ENCODE data around the gene AFF1.
"Not testable (repeated sequence)": the region's sequence is repeated elsewhere in the genome, so short reads cannot be mapped to it uniquely, and the experiment has no call there.

The AFF1 gene

DNA sequence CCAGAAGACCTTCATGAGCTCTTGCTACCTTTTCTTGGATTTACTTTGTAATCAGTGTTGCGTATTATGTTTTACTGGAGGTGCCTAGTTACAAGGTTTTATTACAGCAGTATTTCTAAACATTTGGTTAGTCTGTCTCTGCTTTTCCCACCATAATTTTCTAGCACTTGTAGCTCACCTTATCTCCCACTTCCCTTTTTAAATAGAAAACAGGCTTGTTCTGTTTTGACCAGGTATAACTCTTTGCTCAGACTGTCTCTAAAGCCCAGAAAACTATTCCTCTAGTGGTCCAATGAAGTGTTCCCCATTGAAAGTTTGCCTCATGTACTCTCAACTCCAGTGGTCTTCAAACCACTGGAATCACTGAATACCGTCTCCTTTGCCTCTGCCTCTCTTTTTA is 43.9 kb downstream of the AFF1 start:
- no peak for DNase-seq (ENCODE audit: low read depth)

- no peak for DNase-seq (ENCODE audit: low read depth)
Observed at GRCh38 chr4:86980230-86980629, 45.4 kb downstream of the AFF1 start.

GRCh38 chr4:86981789-86982188 is 47.0 kb downstream of the AFF1 start:
- no peak for DNase-seq (ENCODE audit: low read depth)

DNA sequence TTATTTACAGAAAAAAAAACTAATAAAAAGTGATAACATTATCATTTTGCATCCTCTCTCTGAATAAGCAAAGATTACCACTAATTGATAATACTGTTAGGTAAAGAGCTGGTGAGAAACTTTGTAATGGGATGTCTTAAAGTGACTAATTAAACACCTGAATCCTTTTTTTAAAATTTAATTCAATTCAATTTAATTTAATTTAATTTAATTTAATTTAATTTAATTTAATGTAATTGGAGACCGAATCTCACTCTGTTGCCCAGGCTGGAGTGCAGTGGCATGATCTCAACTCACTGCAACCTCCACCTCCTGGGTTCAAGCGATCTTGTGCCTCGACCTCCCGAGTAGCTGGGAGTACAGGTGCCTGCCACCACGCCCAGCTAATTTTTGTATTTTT is 51.0 kb downstream of the AFF1 start:
- DNase-seq (ENCODE audit: low read depth), result not testable (repeated sequence)

GRCh38 chr4:86989658-86990057 is 54.8 kb downstream of the AFF1 start:
- DNase-seq (ENCODE audit: low read depth), result not testable (repeated sequence)

DNA sequence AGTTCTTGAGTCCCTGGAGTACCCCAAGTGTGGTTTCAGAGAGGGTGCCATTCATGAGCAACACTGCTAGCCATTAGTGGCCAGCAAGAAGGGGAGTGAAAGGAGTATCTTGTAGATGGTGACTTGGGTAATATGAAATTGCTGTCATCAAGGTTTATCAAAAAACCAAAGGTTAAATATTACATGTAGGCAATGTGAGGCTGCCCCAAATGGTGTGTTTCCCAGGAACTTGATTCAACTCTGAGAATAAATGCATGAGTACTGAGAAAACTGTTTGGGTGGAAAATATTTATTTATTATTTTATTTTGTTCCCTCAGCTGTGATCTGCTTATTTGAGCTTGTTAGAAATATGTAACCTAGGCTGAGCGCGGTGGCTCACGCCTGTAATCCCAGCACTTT is 55.7 kb downstream of the AFF1 start:
- DNase-seq (ENCODE audit: low read depth), result no peak

DNA sequence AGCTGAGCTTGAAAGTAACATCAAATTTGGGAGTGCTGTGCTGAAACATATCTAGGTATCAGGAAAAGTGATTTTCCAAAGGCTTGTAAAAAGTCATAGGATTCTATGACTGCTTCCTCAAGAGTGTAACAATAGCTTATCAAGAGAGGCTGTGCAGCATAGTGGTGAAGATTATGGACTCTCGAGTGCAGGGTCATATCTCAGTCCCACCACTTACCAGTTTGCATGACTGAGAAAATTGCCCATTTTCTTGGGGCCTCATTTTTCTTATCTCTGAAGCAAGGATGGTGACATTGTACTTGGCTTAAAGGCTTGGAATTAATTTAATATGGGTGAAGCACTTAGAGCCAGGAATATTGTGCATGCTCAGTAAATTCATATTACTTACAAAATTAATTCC is 57.2 kb downstream of the AFF1 start:
- no peak for DNase-seq (ENCODE audit: low read depth)

DNA sequence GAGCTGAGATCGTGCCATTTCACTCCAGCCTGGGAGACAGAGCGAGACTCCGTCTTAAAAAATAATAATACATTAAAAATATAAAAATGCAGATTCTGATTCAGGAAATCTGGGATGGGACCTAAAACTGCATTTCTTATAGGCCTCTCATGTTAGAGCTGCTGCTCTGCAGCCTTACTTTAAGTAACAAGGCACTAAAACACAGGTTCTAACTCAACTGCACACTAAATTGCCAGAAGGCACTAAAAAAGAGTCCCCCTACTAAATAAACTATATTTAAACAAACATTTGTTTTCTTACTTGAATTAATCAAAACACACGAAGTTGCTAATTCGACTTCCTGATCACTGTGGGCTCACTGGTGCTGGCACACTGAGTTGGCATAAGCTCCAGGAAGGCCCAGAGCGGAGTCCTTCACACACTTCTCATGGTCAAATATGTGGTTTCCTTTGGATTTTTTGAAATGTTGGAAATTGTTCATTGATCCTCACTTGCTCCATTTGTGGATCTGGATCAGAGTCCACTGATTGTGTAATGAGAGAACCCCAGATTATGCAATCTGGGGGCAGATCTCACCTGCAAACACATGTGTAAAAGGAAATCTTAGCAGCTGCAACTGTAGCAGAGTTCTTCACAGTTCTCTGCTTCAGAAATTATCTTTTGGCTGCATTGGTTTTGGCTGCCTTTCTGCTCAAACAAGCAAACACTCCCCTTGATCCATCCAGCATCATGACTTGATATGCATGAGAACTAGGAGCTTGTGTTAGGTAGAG is 59.3 kb downstream of the AFF1 start:
- DNase-seq (ENCODE audit: low read depth), result no peak

- DNase-seq (ENCODE audit: low read depth), result no peak
Observed at GRCh38 chr4:86994686-86995085, 59.9 kb downstream of the AFF1 start.

- DNase-seq (ENCODE audit: low read depth), result not testable (repeated sequence)
Observed at GRCh38 chr4:86996510-86996909, 61.7 kb downstream of the AFF1 start.

DNA sequence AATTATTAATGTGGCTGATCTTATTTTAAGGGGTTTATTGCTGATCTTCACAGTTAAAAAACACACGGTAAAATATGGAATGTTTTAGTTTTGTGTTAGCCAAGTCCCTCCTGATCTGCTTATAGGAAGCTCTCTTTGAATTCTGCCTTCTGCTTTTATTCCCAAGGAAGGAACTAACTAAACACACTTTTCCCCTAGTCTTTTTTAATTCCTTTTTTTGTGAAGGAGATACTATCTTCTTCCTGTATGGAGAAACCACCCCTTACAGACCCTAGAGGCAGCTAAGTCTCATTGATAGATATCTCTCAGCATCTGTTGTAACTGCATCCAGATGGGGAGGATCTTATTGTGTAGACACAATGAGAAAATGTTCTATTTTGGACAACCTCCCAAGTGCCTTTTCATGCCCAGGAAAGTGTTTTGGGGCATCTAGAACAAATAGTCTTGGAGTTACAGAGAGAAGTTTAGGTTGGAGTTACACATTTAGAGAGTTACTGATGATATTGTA is 64.4 kb downstream of the AFF1 start:
- no peak for DNase-seq (ENCODE audit: low read depth)

- DNase-seq (ENCODE audit: low read depth), result no peak
Observed at GRCh38 chr4:87002682-87003043, 67.9 kb downstream of the AFF1 start.

DNA sequence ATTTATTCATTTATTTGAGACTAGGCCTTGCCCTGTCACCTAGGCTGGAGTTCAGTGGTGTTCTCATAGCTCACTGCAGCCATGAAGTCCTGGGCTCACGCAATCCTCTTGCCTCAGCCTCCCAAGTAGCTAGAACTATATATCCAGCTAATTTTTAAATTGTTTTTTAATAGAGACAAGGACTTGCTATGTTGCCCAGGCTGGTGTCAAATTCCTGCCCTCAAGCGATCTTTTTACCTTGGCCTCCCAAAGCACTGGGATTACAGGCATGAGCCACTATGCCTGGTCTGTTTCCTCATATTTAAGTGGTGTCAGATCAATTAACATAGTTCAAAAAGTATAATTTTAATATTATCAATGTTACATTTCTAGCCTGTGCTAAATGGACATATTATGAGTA is 68.5 kb downstream of the AFF1 start:
- DNase-seq (ENCODE audit: low read depth), result no peak

GRCh38 chr4:87005369-87005689 is 70.5 kb downstream of the AFF1 start:
- no peak for DNase-seq (ENCODE audit: low read depth)

DNA sequence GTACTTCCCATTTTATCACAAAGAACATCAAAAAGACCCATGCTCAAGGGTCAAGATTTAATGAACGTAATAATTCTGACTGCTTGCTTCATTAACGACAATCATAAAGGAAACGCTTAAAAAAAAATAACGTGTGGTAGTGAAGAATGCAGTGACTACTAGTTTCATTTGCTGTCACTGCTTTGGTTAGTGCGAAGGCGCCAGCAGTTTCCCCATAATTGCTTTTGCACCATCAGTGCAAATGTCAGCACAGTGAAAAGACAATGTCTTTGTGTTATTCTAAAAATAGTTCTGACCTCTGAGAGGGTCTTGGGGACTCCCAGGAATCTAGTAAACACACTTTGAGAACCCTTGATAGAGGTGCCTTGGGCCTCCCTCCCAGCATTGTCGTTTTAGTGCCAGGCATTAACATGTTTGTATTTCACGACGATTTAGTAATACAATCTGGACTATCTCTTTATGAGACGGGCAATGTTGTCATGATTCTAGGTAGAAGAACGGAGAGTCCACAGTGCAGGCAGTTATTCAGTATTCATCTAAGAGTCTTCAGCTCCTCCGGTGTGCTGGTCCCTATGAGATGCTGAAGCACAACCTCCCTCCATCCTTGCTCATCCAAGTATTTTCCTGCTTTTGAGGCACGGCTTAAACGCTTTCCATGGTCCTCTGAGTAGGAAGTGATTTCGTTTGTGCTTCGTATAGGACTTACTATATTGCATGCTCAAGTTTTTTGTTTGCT is 71.0 kb downstream of the AFF1 start:
- DNase-seq (ENCODE audit: low read depth), result no peak

DNA sequence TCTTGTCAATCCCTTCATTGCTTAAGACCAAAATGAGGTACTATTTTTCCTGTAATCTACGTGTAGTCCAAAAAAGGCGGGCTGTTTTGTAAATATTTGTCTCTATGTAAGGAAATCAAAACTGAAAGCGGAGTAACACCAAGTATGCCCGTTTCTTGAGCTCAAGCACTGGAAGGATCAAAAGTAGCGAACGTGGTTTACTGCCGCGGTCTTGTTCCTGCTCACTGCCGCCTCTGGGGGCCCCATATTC is 71.5 kb downstream of the AFF1 start:
- no peak for DNase-seq (ENCODE audit: low read depth)

GRCh38 chr4:87006676-87007527 is 72.1 kb downstream of the AFF1 start:
- DNase-seq (ENCODE audit: low read depth), result peak; percentile 83

DNA sequence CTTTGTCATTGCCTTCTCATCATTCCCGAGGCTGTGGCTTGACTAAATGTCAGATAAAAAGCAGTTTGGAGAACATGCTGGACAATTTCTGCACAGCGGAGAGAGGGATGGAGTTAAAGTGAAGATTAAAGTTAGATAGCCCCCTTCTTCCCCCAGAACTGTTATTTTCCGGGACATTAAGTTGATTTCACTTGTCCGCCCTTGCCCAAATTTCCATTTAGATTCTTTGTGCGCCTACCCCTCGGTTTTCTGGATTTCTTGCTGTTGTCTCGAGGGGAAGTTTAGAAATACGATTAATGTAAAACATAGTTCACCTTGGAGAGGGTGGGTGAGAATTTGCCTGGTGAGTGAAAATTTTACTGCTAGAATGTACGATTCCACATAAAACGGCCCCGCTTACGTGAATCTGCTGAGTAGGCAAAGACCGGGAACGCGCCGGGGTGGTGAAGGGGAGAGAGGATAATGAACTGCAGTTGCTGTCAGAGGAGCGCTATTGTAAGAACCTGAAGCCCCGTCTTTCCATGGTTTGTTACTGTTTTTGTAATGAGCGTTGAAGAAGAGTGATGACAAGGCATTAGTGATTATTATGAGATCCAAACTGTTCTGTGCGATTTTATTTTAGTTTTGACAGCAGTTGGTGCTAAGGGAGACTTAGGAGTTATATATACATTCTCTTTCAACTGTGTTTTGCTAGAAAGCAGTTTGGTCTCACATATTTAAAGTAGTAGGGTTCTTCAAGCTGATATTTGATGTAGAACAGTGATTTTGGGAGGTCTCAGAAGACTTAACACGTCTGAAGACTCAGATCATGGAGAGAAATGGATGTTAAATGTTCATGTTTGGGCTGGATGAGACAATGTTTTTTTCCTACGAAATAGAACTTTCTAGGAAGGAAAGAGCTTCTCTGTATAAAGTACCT is 73.0 kb downstream of the AFF1 start:
- no peak for DNase-seq (ENCODE audit: low read depth)

- DNase-seq (ENCODE audit: low read depth), result no peak
Observed at GRCh38 chr4:87009095-87009648, 74.4 kb downstream of the AFF1 start.

DNA sequence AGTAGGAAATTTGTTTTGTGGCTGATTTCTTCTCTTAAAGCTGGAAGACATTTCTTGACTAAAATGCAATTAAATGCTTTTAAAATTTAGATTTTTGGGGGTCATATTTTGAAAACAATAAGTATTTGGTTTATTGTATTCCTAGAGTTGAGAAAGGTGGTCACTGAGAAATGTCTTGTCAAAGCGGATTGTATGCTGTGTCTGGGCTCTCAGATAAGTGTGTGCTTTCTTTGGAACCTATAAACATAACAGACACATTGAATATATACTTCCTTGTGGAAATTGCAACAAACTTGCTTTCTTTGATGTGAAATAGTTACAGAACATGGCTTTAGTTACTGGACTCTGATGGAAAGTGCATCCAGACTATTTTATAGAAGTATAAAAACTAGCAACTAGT is 75.4 kb downstream of the AFF1 start:
- DNase-seq (ENCODE audit: low read depth), result no peak

GRCh38 chr4:87011340-87012034 is 76.7 kb downstream of the AFF1 start:
- no peak for DNase-seq (ENCODE audit: low read depth)
